Measurements from ENCODE around the gene HOXC6.

DNA sequence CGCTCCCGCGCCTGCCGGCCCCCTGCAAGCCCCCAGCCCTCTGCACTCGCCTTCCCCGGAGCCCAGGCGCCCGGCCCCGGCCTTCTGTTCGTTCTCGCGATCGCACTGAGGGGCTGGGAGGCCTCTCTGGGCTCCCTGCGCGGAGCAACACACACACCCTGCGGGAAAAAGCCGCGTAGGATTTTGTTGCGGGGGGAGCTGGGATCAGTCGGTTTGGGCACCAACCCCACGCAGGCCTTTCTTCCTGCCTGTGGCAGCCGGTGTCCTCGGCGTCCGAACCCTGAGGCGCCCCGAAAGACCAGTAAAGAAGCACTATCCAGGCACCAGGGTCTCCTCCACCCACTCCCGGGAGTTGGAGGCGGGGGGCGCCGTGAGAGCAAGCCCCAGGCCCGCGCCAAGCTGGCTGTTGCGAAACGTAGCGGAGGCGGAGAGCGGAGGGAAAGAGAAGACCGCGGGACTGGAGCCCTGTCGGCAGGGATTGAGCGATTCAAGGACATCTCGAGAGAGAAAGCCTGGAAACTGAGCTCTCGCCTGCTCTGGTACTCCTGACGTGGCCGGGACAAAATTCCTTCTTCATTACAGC is 2.7 kb downstream of the HOXC6 start:
- no peak for TF ChIP-seq POLR2A (IDR thresholded peaks at IDR 0.05; ENCODE audit: low read depth)
- TF ChIP-seq, protein P1, sequence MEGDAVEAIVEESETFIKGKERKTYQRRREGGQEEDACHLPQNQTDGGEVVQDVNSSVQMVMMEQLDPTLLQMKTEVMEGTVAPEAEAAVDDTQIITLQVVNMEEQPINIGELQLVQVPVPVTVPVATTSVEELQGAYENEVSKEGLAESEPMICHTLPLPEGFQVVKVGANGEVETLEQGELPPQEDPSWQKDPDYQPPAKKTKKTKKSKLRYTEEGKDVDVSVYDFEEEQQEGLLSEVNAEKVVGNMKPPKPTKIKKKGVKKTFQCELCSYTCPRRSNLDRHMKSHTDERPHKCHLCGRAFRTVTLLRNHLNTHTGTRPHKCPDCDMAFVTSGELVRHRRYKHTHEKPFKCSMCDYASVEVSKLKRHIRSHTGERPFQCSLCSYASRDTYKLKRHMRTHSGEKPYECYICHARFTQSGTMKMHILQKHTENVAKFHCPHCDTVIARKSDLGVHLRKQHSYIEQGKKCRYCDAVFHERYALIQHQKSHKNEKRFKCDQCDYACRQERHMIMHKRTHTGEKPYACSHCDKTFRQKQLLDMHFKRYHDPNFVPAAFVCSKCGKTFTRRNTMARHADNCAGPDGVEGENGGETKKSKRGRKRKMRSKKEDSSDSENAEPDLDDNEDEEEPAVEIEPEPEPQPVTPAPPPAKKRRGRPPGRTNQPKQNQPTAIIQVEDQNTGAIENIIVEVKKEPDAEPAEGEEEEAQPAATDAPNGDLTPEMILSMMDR (IDR thresholded peaks at IDR 0.05), result no peak
- no peak for TF ChIP-seq POLR2AphosphoS5 (IDR thresholded peaks at IDR 0.05)
- no peak for TF ChIP-seq EP300 (IDR thresholded peaks at IDR 0.05)

Measured in esophagus muscularis mucosa (tissue), 4 donors.